ENCODE measurements around the gene OTX1. TPM values are rescaled to one million over a fixed set of nuclear protein-coding genes. Genes with fewer than 3 reads are reported as not detected.

OTX1 gene
- polyA plus RNA-seq, 4 donors = 0.01 TPM; not detected in 3

- no peaks in the 10 kb centered on the region for H3K27me3 ChIP-seq (ENCODE audit: control insufficient read depth in 3 of 3, insufficient read depth in 3 of 3, low read length in 3 of 3)
- peaks cover 0 to 4% of the 10 kb centered on the region in 2 donors for H3K9me3 ChIP-seq (ENCODE audit: control insufficient read depth in 2 of 2, insufficient read depth in 1 of 2, low read depth in 1 of 2, low read length in 1 of 2)
- H3K36me3 ChIP-seq (ENCODE audit: control insufficient read depth in 3 of 3, insufficient read depth in 2 of 3, low read depth in 1 of 3, low read length in 3 of 3) = no peaks in the 10 kb centered on the region
- FAIRE-seq = no peak
- no peak overlapping the region for H3K4me3 ChIP-seq (ENCODE audit: low read depth in 1 of 3, low read length in 3 of 3)
- no peak for DNase-seq
- H3K4me1 ChIP-seq (ENCODE audit: control insufficient read depth in 3 of 3, insufficient read depth in 2 of 3, low read depth in 1 of 3, low read length in 2 of 3) = no peaks in the 10 kb centered on the region
- WGBS, 3 donors = 91 to 100% (median 91%) methylated on average over 1 of the region's 1 CpG
- H3K27ac ChIP-seq (ENCODE audit: low read depth in 1 of 3, low read length in 2 of 3) = no peak overlapping the region
These were observed 48.4 kb downstream of the OTX1 start for GRCh38 chr2:63099032-63099431.

GRCh38 chr2:63101954-63102353 is 51.3 kb downstream of the OTX1 start:
- 84 to 89% (median 88%) methylated on average over 2 of the region's 2 CpGs for WGBS, 3 donors

GRCh38 chr2:63104482-63104881 is 53.9 kb downstream of the OTX1 start:
- no peak for FAIRE-seq
- Histone ChIP-seq H3K27me3 (ENCODE audit: control insufficient read depth in 3 of 3, insufficient read depth in 3 of 3, low read length in 3 of 3) (no peaks in the 10 kb centered on the region), H3K4me3 (ENCODE audit: low read depth in 1 of 3, low read length in 3 of 3) (no peak overlapping the region), H3K36me3 (ENCODE audit: control insufficient read depth in 3 of 3, insufficient read depth in 2 of 3, low read depth in 1 of 3, low read length in 3 of 3) (no peaks in the 10 kb centered on the region), H3K4me1 (ENCODE audit: control insufficient read depth in 3 of 3, insufficient read depth in 2 of 3, low read depth in 1 of 3, low read length in 2 of 3) (no peaks in the 10 kb centered on the region), H3K9me3 (ENCODE audit: control insufficient read depth in 2 of 2, insufficient read depth in 1 of 2, low read depth in 1 of 2, low read length in 1 of 2) (peaks cover 0 to 20% of the 10 kb centered on the region in 2 donors), H3K27ac (ENCODE audit: low read depth in 1 of 3, low read length in 2 of 3) (no peak overlapping the region)
- no peak for DNase-seq
- 91 to 97% (median 93%) methylated on average over 1 of the region's 1 CpG for WGBS, 3 donors

More at GRCh38 chr2:63101954-63102353, 51.3 kb downstream of the OTX1 start:
- FAIRE-seq (no peak), DNase-seq (no peak)
- peaks cover 0 to 20% of the 10 kb centered on the region in 2 donors for H3K9me3 ChIP-seq (ENCODE audit: control insufficient read depth in 2 of 2, insufficient read depth in 1 of 2, low read depth in 1 of 2, low read length in 1 of 2)
- H3K4me3 ChIP-seq (ENCODE audit: low read depth in 1 of 3, low read length in 3 of 3) = no peak overlapping the region
- no peak overlapping the region for H3K27ac ChIP-seq (ENCODE audit: low read depth in 1 of 3, low read length in 2 of 3)
- no peaks in the 10 kb centered on the region for H3K4me1 ChIP-seq (ENCODE audit: control insufficient read depth in 3 of 3, insufficient read depth in 2 of 3, low read depth in 1 of 3, low read length in 2 of 3)
- no peaks in the 10 kb centered on the region for H3K36me3 ChIP-seq (ENCODE audit: control insufficient read depth in 3 of 3, insufficient read depth in 2 of 3, low read depth in 1 of 3, low read length in 3 of 3)
- no peaks in the 10 kb centered on the region for H3K27me3 ChIP-seq (ENCODE audit: control insufficient read depth in 3 of 3, insufficient read depth in 3 of 3, low read length in 3 of 3)

Measured in small intestine (tissue), 7 donors.